PC-3 (cell line): ENCODE data around the gene LYZL2. TPM values are rescaled to one million over a fixed set of nuclear protein-coding genes. Genes with fewer than 3 reads are reported as not detected.
"Not testable (repeated sequence)": the region's sequence is repeated elsewhere in the genome, so short reads cannot be mapped to it uniquely, and the experiment has no call there.

ENCODE experiments used
- ATAC-seq: fragments of 200-7000 bp; cut with Tn5 transposase; 2 replicates; pipeline ENCODE4 v1.9.1; 2020; ENCODE audit warnings: mild to moderate bottlenecking, moderate library complexity
- BruUV-seq: library from RNA; stranded (reverse); fragments of 400-500 nt; replicated peaks from 2 replicates; lab custom pipeline; 2021; lab: Mats Ljungman, UMichigan
- CTCF ChIA-PET: fragments of 300-600 bp; sonication (Branson Sonifier 250); formaldehyde crosslinking; loops from one replicate; lab custom pipeline; 2022; ENCODE audit warnings: antibody characterized with exemption; lab: Charles Lee
- POLR2A ChIA-PET: fragments of 300-600 bp; sonication (Branson Sonifier 250); formaldehyde crosslinking; loops from one replicate; lab custom pipeline; 2022; ENCODE audit warnings: antibody characterized with exemption; ENCODE audit not compliant: unreplicated experiment; lab: Charles Lee
- DNase-seq: peaks from one replicate; pipeline ENCODE4 v3.0.0-alpha.2; 2015
- H2AFZ ChIP-seq: fragments of 300-600 bp; sonication (generic); 2 replicates; pipeline ENCODE4 v1.6.0; 2016; ENCODE audit warnings: antibody characterized with exemption, low read length
- H3F3A ChIP-seq: fragments of 300-600 bp; sonication (generic); one replicate; pipeline ENCODE4 v1.6.0; 2017; ENCODE audit warnings: antibody characterized with exemption, low read length, control low read depth, mild to moderate bottlenecking; ENCODE audit not compliant: unreplicated experiment
- H3K27ac ChIP-seq: fragments of 300-600 bp; sonication (generic); 2 replicates; pipeline ENCODE4 v1.5.1; 2016; ENCODE audit warnings: mild to moderate bottlenecking, low read length
- H3K27me3 ChIP-seq: fragments of 300-600 bp; sonication (generic); 2 replicates; pipeline ENCODE4 v1.6.1; 2016; ENCODE audit warnings: low read length, mixed read lengths
- H3K36me3 ChIP-seq: fragments of 300-600 bp; sonication (generic); 2 replicates; pipeline ENCODE4 v1.6.1; 2016; ENCODE audit warnings: low read depth, mixed run types, low read length, mixed read lengths
- H3K4me1 ChIP-seq: fragments of 300-600 bp; sonication (generic); 2 replicates; pipeline ENCODE4 v1.5.1; 2016; ENCODE audit warnings: low read length; ENCODE audit not compliant: insufficient read depth
- H3K4me2 ChIP-seq: fragments of 300-600 bp; sonication (generic); 2 replicates; pipeline ENCODE4 v1.6.0; 2016; ENCODE audit warnings: low read length
- H3K4me3 ChIP-seq: fragments of 300-600 bp; sonication (generic); 2 replicates; pipeline ENCODE4 v1.5.1; 2016; ENCODE audit warnings: mild to moderate bottlenecking, low read length, mixed read lengths
- H3K79me2 ChIP-seq: fragments of 300-600 bp; sonication (generic); 2 replicates; pipeline ENCODE4 v1.6.1; 2017; ENCODE audit warnings: low read length, mixed read lengths
- H3K9ac ChIP-seq: fragments of 300-600 bp; sonication (generic); 2 replicates; pipeline ENCODE4 v1.6.0; 2016; ENCODE audit warnings: mild to moderate bottlenecking, low read length
- H3K9me2 ChIP-seq: fragments of 300-600 bp; sonication (generic); replicated peaks from 2 replicates; pipeline ENCODE4 v1.6.1; 2016; ENCODE audit warnings: mixed run types, low read length, mixed read lengths
- H3K9me3 ChIP-seq: fragments of 300-600 bp; sonication (generic); 2 replicates; pipeline ENCODE4 v1.6.1; 2016; ENCODE audit warnings: low read length, mixed read lengths
- H4K20me1 ChIP-seq: fragments of 300-600 bp; sonication (generic); 2 replicates; pipeline ENCODE4 v1.6.1; 2016; ENCODE audit warnings: low read length, mixed read lengths
- EZH2 ChIP-seq: fragments of 300-600 bp; sonication (generic); IDR thresholded peaks from one replicate; pipeline ENCODE4 v1.6.1; 2017; ENCODE audit warnings: antibody characterized with exemption, mild to moderate bottlenecking, low read length; ENCODE audit not compliant: unreplicated experiment
- EZH2phosphoT487 ChIP-seq: fragments of 300-600 bp; sonication (generic); IDR thresholded peaks from 2 replicates; pipeline ENCODE4 v1.6.1; 2018; ENCODE audit warnings: mild to moderate bottlenecking, antibody characterized with exemption, low read length, borderline replicate concordance
- intact Hi-C: fragments of 100-400 bp; cut with micrococcal nuclease; formaldehyde crosslinking; loops from 2 replicates; pipeline ENCODE4 v1.9.0; 2023
- total RNA-seq: library from RNA; depleted of rRNA; stranded (reverse); fragments of >200 nt; gene quantifications from 2 replicates; pipeline ENCODE4 v1.2.3, GENCODE V29; 2014
- TF ChIP-seq, protein P1 (sequence below): fragments of 300-600 bp; sonication (generic); conservative IDR thresholded peaks from 2 replicates; pipeline ENCODE4 v1.5.1; 2017; ENCODE audit warnings: antibody characterized with exemption, low read depth, mild to moderate bottlenecking, low read length

LYZL2 gene
- total RNA-seq, 1 experiment from 2014 or later: not detected

GRCh38 chr10:30656233-30656632 lies 26.7 kb upstream of the LYZL2 start:
- BruUV-seq: no TSS peak
- no peak overlapping the region for H3K27ac ChIP-seq
- CTCF ChIA-PET: no interaction called here

GRCh38 chr10:30655001-30655400 lies 25.4 kb upstream of the LYZL2 start:
- H4K20me1 ChIP-seq, H3K9me3 ChIP-seq, H3K4me2 ChIP-seq, DNase-seq, H2AFZ ChIP-seq, BruUV-seq, CTCF ChIA-PET, intact Hi-C loops, H3K27ac ChIP-seq, H3F3A ChIP-seq, H3K9me2 ChIP-seq, H3K4me3 ChIP-seq, POLR2A ChIA-PET, H3K36me3 ChIP-seq, H3K27me3 ChIP-seq, ATAC-seq, H3K4me1 ChIP-seq, H3K79me2 ChIP-seq, H3K9ac ChIP-seq: not testable (repeated sequence)

More at GRCh38 chr10:30656233-30656632, 26.7 kb upstream of the LYZL2 start:
- ATAC-seq (no peak), DNase-seq (no peak)
- no peaks in the 10 kb centered on the region for H3K9me2 ChIP-seq
- no peaks in the 10 kb centered on the region for H3K79me2 ChIP-seq
- H4K20me1 ChIP-seq: no peaks in the 10 kb centered on the region
- intact Hi-C loops: no loop called here
- no peak overlapping the region for H3K4me3 ChIP-seq
- H3K9me3 ChIP-seq: no peaks in the 10 kb centered on the region
- no peak overlapping the region for H2AFZ ChIP-seq
- POLR2A ChIA-PET: interaction anchor here (0.6 kb wide), 1 partner anchor 15 kb away, joined by 3 read pairs; no protein-coding TSS in a partner anchor
- H3K9ac ChIP-seq: no peak overlapping the region
- no peaks in the 10 kb centered on the region for H3K27me3 ChIP-seq
- no peak overlapping the region for H3K4me2 ChIP-seq
- H3K4me1 ChIP-seq: 0 out of 2 replicates have a peak, but pooled peaks cover 3% of the 10 kb centered on the region
- TF ChIP-seq EZH2 (no peak), EZH2phosphoT487 (no peak)
- TF ChIP-seq, protein P1, sequence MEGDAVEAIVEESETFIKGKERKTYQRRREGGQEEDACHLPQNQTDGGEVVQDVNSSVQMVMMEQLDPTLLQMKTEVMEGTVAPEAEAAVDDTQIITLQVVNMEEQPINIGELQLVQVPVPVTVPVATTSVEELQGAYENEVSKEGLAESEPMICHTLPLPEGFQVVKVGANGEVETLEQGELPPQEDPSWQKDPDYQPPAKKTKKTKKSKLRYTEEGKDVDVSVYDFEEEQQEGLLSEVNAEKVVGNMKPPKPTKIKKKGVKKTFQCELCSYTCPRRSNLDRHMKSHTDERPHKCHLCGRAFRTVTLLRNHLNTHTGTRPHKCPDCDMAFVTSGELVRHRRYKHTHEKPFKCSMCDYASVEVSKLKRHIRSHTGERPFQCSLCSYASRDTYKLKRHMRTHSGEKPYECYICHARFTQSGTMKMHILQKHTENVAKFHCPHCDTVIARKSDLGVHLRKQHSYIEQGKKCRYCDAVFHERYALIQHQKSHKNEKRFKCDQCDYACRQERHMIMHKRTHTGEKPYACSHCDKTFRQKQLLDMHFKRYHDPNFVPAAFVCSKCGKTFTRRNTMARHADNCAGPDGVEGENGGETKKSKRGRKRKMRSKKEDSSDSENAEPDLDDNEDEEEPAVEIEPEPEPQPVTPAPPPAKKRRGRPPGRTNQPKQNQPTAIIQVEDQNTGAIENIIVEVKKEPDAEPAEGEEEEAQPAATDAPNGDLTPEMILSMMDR: no peak
- H3K36me3 ChIP-seq: no peaks in the 10 kb centered on the region
- H3F3A ChIP-seq: no peaks in the 10 kb centered on the region

DNA sequence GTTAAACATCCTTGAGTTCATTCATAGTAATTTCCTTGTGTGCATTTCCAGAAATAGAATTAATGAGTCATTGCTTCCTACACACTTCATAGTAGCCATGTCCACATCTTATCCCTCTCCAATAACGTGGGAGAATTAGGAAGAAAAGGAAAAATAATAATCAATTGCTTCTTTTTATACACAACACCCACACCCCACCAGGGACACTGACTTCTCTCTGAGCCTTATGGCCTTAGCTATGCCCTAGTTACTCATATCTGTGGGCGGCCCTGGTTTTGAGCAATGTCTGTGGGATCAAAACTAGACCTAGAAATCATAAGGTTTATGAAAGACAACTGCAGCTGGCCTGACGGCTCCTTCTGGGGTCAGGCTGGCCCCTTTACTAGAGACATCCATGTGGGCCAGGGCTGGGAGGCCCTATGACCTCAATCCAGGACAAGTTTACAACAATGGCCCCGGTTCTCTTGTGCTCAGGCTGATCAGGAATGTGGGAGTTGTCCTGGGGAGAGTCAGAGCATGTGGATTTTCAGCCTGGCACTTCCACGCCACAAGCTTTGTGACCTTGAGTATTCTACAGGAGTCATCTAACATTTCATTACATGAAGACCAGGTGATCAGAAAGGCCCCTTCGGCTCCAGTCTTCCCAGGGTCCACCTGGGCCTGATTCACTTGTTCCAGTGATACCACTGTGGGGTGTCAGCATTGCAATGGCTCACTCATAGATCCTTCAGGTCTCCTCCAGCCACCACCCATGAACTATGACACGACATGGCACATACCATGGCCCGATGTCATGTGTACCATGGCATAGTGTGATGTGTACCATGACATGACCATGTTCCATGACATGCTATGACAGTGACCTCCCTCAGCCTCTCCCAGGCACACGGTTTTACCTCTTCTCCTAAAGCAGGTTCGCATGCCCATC lies 22.2 kb upstream of the LYZL2 start:
- H3K9me2 ChIP-seq, H2AFZ ChIP-seq, H3K9me3 ChIP-seq, H3K4me3 ChIP-seq, CTCF ChIA-PET, H3K4me2 ChIP-seq, H3K9ac ChIP-seq, POLR2A ChIA-PET, H3K36me3 ChIP-seq, H3K79me2 ChIP-seq, DNase-seq, H3K27ac ChIP-seq, H3K4me1 ChIP-seq, intact Hi-C loops, H3F3A ChIP-seq, H4K20me1 ChIP-seq, BruUV-seq, H3K27me3 ChIP-seq: not testable (repeated sequence)
- ATAC-seq: peak; percentile 40; the same call in 1 of the 2 replicates
